HCT116 (cell line): ENCODE data around the gene CDX1. TPM values are rescaled to one million over a fixed set of nuclear protein-coding genes. Genes with fewer than 3 reads are reported as not detected.

ENCODE experiments used
- ATAC-seq: fragments of 200-7000 bp; cut with Tn5 transposase; 2 replicates; pipeline ENCODE4 v1.9.1; 2020; ENCODE audit warnings: mild to moderate bottlenecking, moderate library complexity
- BruUV-seq: library from RNA; stranded (reverse); fragments of 400-500 nt; replicated peaks from 2 replicates; lab custom pipeline; 2021; lab: Mats Ljungman, UMichigan
- CTCF ChIA-PET: fragments of 300-600 bp; sonication (Branson Sonifier 250); formaldehyde crosslinking; loops from one replicate; lab custom pipeline; 2021; ENCODE audit warnings: antibody characterized with exemption; lab: Charles Lee
- POLR2A ChIA-PET: fragments of 300-600, 350-600 bp; sonication (Branson Sonifier 250); formaldehyde crosslinking; loops from one replicate; lab custom pipeline; 2021; ENCODE audit warnings: antibody characterized with exemption; lab: Charles Lee
- RAD21 ChIA-PET, 2 experiments: fragments of 300-600 bp; sonication (Branson Sonifier 250); formaldehyde crosslinking; loops; one replicate each; lab custom pipeline; 2023; ENCODE audit warnings: low total read pairs in 2 of 2; ENCODE audit not compliant: uncharacterized antibody in 2 of 2, unreplicated experiment in 2 of 2, low non-redundant PET in 1 of 2; lab: Charles Lee
- DNase-seq: peaks from one replicate; pipeline ENCODE4 v3.0.0-alpha.2; 2010; ENCODE audit warnings: low read depth, low spot score
- H2AFZ ChIP-seq: fragments of 200-600 bp; shearing (Covaris generic), sonication (generic); 2 replicates; pipeline ENCODE4 v1.6.1; 2017; ENCODE audit warnings: low read depth, mixed run types, mixed read lengths, antibody characterized with exemption, low read length; ENCODE audit not compliant: poor library complexity, severe bottlenecking
- H3K27ac ChIP-seq: 2 replicates; pipeline ENCODE4 v1.5.1; 2012; ENCODE audit warnings: low read depth, low read length
- H3K27me3 ChIP-seq: fragments of 200-600 bp; sonication (generic); 2 replicates; pipeline ENCODE4 v1.6.1; 2016; ENCODE audit warnings: mixed run types, low read length, mixed read lengths; ENCODE audit not compliant: insufficient read depth
- H3K36me3 ChIP-seq, 2 experiments: fragments of 200-500 bp in 1 of 2; fragments of 200-600 bp in 1 of 2; sonication (Bioruptor generic) in 1 of 2; sonication (generic) in 1 of 2; 2 replicates each; pipeline versions ENCODE4 v1.5.1 to v1.6.1; 2014 to 2016; ENCODE audit warnings: low read length in 2 of 2, inconsistent platforms in 1 of 2, mixed read lengths in 1 of 2, mixed run types in 1 of 2; ENCODE audit not compliant: insufficient read depth in 2 of 2, control insufficient read depth in 1 of 2
- H3K4me1 ChIP-seq, 2 experiments: fragments of 200-600 bp in 1 of 2; sonication (generic) in 1 of 2; 2 replicates each; pipeline versions ENCODE4 v1.5.1 to v1.6.1; 2012 to 2017; ENCODE audit warnings: low read length in 2 of 2, inconsistent platforms in 1 of 2, mild to moderate bottlenecking in 1 of 2, mixed read lengths in 1 of 2, mixed run types in 1 of 2, moderate library complexity in 1 of 2; ENCODE audit not compliant: insufficient read depth in 2 of 2, control insufficient read depth in 1 of 2
- H3K4me2 ChIP-seq: fragments of 200-600 bp; sonication (generic); 2 replicates; pipeline ENCODE4 v1.6.1; 2017; ENCODE audit warnings: mixed run types, low read length, mixed read lengths
- H3K4me3 ChIP-seq, 2 experiments: fragments of 200-600 bp in 1 of 2; sonication (generic) in 1 of 2; replicated peaks in 1 of 2; 2 replicates each; pipeline ENCODE4 v1.5.1; 2011 to 2016; ENCODE audit warnings: low read length in 2 of 2, control low read depth in 1 of 2, low read depth in 1 of 2, mild to moderate bottlenecking in 1 of 2, mixed read lengths in 1 of 2, mixed run types in 1 of 2
- H3K79me2 ChIP-seq: fragments of 200-600 bp; sonication (generic); 2 replicates; pipeline ENCODE4 v1.6.1; 2017; ENCODE audit warnings: mild to moderate bottlenecking, mixed run types, low read length, moderate library complexity, mixed read lengths; ENCODE audit not compliant: insufficient read depth
- H3K9ac ChIP-seq: fragments of 200-600 bp; sonication (generic); 2 replicates; pipeline ENCODE4 v1.6.1; 2016; ENCODE audit warnings: low read length, mixed read lengths
- H3K9me2 ChIP-seq: fragments of 200-600 bp; sonication (generic), shearing (Covaris generic); 2 replicates; pipeline ENCODE4 v1.6.1; 2017; ENCODE audit warnings: mixed run types, mild to moderate bottlenecking, moderate library complexity; ENCODE audit not compliant: insufficient read depth
- H3K9me3 ChIP-seq, 2 experiments: fragments of 200-500 bp in 1 of 2; fragments of 200-600 bp in 1 of 2; sonication (Bioruptor generic) in 1 of 2; sonication (generic) in 1 of 2; 2 replicates each; pipeline ENCODE4 v1.6.1; 2014 to 2017; ENCODE audit warnings: low read length in 2 of 2, mixed read lengths in 2 of 2, inconsistent platforms in 1 of 2, low read depth in 1 of 2, mild to moderate bottlenecking in 1 of 2, mixed run types in 1 of 2, moderate library complexity in 1 of 2; ENCODE audit not compliant: control insufficient read depth in 1 of 2, insufficient read depth in 1 of 2
- H4K20me1 ChIP-seq: fragments of 200-600 bp; sonication (generic), shearing (Covaris generic); 2 replicates; pipeline ENCODE4 v1.6.1; 2017; ENCODE audit warnings: mixed run types, mild to moderate bottlenecking, moderate library complexity; ENCODE audit not compliant: insufficient read depth
- ATF3 ChIP-seq: IDR thresholded peaks from 2 replicates; pipeline ENCODE4 v1.6.1; 2012
- EGR1 ChIP-seq: IDR thresholded peaks from 2 replicates; pipeline ENCODE4 v1.6.1; 2012; ENCODE audit warnings: low read depth
- POLR2A ChIP-seq: IDR thresholded peaks from 2 replicates; pipeline ENCODE4 v1.7.0; 2011; ENCODE audit warnings: borderline replicate concordance; ENCODE audit not compliant: insufficient read depth, insufficient read length; ENCODE audit errors: extremely low read depth
- POLR2AphosphoS5 ChIP-seq: IDR thresholded peaks from 2 replicates; pipeline ENCODE4 v1.6.1; 2011; ENCODE audit warnings: mild to moderate bottlenecking, low read depth, low read length, moderate library complexity
- REST ChIP-seq: IDR thresholded peaks from 2 replicates; pipeline ENCODE4 v1.6.1; 2012; ENCODE audit warnings: low read depth
- SP1 ChIP-seq: IDR thresholded peaks from 2 replicates; pipeline ENCODE4 v1.6.1; 2012; ENCODE audit warnings: low read depth
- ZBTB33 ChIP-seq: IDR thresholded peaks from 2 replicates; pipeline ENCODE4 v1.6.1; 2011; ENCODE audit warnings: mild to moderate bottlenecking, low read length, moderate library complexity; ENCODE audit not compliant: insufficient replicate concordance; ENCODE audit errors: extremely low read depth
- intact Hi-C: fragments of 100-400 bp; cut with micrococcal nuclease; formaldehyde crosslinking; loops from 2 replicates; pipeline ENCODE4 v1.10.0; 2022
- total RNA-seq: library from RNA; stranded (reverse); gene quantifications from one replicate; pipeline ENCODE4 v1.2.1, GENCODE V29; 2021; ENCODE audit not compliant: unreplicated experiment

Gene CDX1
- total RNA-seq, 1 experiment from 2014 or later, result not detected

- no peaks in the 10 kb centered on the region for H4K20me1 ChIP-seq
- peaks cover 9% of the 10 kb centered on the region for H3K27me3 ChIP-seq
- no peaks in the 10 kb centered on the region for H3K79me2 ChIP-seq
- DNase-seq, result no peak
- no peak overlapping the region for H3K9ac ChIP-seq
- no peak for ATAC-seq
- H3K4me1 ChIP-seq, result peaks cover 3 to 15% of the 10 kb centered on the region in 2 experiments; a peak in 3 of 4 replicates
- no peaks in the 10 kb centered on the region for H3K9me3 ChIP-seq
- no peak overlapping the region for H2AFZ ChIP-seq
- CTCF ChIA-PET, result interaction anchor here (1.3 kb wide), 1 partner anchor 9 kb away, joined by 4 read pairs; no protein-coding TSS in a partner anchor
- H3K4me2 ChIP-seq, result no peak overlapping the region
- intact Hi-C loops, result no loop called here
- H3K9me2 ChIP-seq, result no peaks in the 10 kb centered on the region
- RAD21 ChIA-PET, result no interaction called here
- no TSS peak for BruUV-seq
- no peaks in the 10 kb centered on the region for H3K36me3 ChIP-seq
- no peak for TF ChIP-seq ATF3
- TF ChIP-seq SP1, result no peak
- TF ChIP-seq POLR2A, result no peak
- TF ChIP-seq REST, result no peak
- no peak for TF ChIP-seq POLR2AphosphoS5
- TF ChIP-seq EGR1, result no peak
- no peak for TF ChIP-seq ZBTB33
- H3K4me3 ChIP-seq, result no peak overlapping the region
- POLR2A ChIA-PET, result no interaction called here
- H3K27ac ChIP-seq, result no peak overlapping the region
These were observed 435 bp upstream of the CDX1 start for GRCh38 chr5:150166037-150166649.
